ENCODE data around the gene SIGMAR1.

GRCh38 chr9:34675869-34676268, 38.3 kb upstream of the SIGMAR1 start:
- TF ChIP-seq, protein P1, sequence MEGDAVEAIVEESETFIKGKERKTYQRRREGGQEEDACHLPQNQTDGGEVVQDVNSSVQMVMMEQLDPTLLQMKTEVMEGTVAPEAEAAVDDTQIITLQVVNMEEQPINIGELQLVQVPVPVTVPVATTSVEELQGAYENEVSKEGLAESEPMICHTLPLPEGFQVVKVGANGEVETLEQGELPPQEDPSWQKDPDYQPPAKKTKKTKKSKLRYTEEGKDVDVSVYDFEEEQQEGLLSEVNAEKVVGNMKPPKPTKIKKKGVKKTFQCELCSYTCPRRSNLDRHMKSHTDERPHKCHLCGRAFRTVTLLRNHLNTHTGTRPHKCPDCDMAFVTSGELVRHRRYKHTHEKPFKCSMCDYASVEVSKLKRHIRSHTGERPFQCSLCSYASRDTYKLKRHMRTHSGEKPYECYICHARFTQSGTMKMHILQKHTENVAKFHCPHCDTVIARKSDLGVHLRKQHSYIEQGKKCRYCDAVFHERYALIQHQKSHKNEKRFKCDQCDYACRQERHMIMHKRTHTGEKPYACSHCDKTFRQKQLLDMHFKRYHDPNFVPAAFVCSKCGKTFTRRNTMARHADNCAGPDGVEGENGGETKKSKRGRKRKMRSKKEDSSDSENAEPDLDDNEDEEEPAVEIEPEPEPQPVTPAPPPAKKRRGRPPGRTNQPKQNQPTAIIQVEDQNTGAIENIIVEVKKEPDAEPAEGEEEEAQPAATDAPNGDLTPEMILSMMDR (IDR thresholded peaks at IDR 0.05) = no peak
- TF ChIP-seq POLR2A (IDR thresholded peaks at IDR 0.05) (no peak), POLR2AphosphoS5 (IDR thresholded peaks at IDR 0.05) (no peak)
